GM12801 (cell line): ENCODE data around the gene SNX18.

ENCODE experiments used
- TF ChIP-seq, protein P1 (sequence below): IDR thresholded peaks from one replicate; pipeline ENCODE4 v1.5.1; 2011; ENCODE audit warnings: control low read depth; ENCODE audit not compliant: insufficient read length; ENCODE audit errors: extremely low read depth

Gene SNX18

DNA sequence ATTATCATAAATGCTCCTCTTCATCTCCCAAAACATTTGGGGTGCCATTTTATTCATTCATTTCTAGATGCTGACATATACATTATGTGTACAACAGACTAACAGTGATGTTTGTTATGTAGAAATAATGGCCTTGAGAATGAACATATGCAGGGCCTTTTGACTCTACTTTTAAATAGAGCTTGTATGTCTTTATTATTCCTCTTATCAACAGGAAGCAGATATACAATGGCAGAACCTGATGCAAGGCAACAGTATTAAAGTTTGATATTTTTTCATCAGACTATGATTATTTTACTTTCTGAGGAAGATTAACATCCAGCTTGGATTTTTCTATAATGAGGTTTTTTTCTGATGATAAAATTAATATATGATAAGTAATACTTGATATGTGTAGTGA is 44.1 kb downstream of the SNX18 start:
- TF ChIP-seq, protein P1, sequence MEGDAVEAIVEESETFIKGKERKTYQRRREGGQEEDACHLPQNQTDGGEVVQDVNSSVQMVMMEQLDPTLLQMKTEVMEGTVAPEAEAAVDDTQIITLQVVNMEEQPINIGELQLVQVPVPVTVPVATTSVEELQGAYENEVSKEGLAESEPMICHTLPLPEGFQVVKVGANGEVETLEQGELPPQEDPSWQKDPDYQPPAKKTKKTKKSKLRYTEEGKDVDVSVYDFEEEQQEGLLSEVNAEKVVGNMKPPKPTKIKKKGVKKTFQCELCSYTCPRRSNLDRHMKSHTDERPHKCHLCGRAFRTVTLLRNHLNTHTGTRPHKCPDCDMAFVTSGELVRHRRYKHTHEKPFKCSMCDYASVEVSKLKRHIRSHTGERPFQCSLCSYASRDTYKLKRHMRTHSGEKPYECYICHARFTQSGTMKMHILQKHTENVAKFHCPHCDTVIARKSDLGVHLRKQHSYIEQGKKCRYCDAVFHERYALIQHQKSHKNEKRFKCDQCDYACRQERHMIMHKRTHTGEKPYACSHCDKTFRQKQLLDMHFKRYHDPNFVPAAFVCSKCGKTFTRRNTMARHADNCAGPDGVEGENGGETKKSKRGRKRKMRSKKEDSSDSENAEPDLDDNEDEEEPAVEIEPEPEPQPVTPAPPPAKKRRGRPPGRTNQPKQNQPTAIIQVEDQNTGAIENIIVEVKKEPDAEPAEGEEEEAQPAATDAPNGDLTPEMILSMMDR, result no peak

DNA sequence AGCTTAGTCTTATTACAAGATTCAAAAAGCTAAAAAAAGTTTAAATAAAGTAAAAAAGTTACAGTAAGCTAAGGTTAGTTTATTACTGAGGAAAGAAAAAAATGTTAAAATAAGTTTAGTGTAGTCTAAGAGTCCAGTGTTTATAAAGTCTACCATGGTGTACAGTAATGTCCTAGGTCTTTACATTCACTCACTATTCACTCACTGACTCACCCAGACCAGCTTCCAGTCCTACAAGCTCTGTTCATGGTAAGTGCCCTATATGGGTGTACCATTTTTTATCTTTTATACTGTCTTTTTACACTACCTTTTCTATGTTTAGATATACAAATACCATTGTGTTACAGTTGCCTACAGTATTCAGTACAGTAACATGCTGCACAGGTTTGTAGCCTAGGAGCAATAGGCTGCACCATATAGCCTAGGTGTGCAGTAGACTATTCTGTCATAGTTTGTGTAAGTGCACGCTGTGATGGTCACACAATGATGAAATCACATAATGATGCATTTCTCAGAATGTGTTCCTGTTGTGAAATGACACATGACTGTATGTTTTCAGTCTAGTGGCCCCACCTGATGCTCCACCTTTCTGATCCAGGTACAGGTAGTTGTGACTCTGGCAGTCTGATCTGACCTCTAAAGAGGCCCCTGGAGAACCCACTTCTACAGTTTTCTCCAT is 45.7 kb downstream of the SNX18 start:
- TF ChIP-seq, protein P1, result no peak

DNA sequence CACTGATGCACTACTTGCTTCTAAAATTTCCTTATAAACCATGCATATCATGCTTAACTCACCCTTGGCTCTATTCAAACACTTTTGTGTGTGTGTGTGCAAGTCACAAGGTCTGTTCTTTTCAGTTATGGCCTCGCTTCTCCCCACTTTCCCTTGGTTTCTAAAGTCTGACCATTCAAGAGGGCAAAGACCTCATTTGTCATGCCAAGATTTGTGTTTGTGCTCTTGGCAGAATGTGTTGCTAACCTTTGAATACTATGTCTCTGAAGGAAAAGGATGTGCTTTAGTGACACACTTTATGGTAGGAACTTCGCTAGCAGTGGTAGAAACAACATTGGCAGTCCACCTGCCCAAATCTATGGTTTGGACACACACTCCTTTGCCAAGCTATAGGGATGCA is 50.4 kb downstream of the SNX18 start:
- TF ChIP-seq, protein P1, result no peak

DNA sequence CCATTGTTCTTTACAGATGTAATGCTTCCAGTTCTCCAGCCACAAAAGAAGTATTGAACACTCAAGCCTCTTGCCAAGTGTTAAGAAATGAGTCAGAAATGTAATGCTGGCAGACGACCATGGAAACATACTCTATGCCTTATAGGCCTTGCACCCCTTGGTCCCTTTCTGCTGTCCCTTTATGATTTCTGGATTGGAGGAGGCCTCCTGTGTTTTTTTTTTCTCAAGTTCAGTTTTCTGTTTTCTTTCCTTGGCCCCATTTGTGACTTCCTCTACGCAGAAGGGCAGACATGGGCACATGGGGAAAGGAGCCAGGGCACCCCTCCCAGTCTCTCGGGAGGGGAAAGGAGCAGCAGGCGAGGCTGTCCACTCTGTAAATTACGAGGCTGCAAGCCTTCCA is 53.4 kb downstream of the SNX18 start:
- TF ChIP-seq, protein P1, result no peak

DNA sequence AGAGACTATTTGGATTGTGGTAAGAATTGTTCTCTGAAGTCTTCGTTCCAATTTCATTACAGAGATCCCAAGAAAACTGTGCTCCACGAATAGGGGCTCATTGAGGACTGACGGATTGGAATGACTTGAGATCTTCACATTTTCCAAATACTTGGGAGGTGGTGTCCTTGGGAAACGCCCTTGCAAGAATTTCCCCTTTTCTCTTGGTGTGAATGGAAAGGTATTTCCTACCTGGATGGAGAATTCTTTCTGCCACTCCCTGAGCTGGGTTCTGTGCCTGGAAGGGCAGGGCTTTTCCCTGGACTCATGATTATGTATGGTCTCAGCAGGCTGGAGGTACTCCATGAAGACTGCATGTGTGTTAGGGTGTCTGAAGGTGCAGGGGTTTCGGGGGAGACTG is 53.9 kb downstream of the SNX18 start:
- TF ChIP-seq, protein P1, result no peak

DNA sequence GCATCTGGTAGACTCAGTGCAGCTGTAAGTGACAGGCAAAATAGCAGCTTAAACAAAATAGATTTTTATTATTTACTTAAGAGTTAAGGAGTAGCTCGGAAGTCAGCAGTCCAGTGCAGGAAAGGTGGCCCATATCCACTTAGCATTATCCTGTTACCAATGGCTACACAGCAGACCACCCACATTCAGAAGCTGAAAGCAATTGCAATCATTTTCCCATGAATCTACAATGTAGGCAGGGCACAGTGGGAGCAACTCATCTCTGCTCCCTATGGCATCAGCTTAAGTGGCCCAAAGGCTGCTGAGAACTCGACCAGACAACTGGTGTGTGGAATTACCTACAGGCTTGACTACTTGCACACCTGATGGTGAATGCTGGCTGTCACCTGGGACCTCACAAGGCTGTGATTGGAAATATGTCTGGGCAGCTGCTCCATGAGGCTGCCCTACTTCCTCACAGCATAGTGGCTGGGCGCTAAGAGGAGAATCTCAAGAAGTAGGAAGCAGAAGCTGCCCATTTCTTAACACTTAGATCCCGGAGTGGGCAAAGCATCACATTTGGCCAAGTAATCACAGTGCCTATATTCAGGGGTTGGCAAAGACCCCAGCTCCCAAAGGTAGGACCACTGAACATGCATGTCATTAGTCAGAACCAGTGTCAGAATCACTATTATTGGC is 56.4 kb downstream of the SNX18 start:
- TF ChIP-seq, protein P1, result no peak

DNA sequence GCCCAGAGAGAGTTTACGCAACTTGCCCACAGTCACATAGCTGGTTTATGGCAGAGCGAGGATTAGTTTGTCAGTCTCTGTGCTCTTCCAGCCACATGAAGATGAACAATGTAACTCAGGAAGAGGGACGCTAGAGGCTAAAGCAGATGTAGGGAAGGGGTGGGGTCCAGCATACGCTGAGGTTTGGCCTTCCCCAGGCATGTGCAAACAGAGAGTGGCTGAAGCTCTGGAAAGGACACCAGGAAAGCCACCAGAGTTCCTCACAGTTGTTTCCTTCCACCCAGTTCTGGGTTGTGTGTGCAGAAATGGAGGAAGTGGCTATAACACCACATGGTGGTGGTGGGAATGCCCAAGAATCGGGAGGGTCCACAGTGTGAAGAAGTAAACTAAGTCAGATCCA is 60.0 kb downstream of the SNX18 start:
- TF ChIP-seq, protein P1, result no peak
